BLaER1 treated with 17β-estradiol and CSF1 and Interleukin-3, amounts not matched to agents 10 nM and 100 nM (cell line): ENCODE measurements around the gene EIF2AK2.

ENCODE experiments used
- H3K27ac ChIP-seq, 11 experiments: shearing (Covaris generic); formaldehyde crosslinking; 2 replicates each; pipeline ENCODE4 v1.8.1; 2022
- H3K27me3 ChIP-seq, 11 experiments: shearing (Covaris generic); formaldehyde crosslinking; 2 replicates each; pipeline ENCODE4 v1.8.1; 2022
- H3K36me3 ChIP-seq, 11 experiments: shearing (Covaris generic); formaldehyde crosslinking; 2 replicates each; pipeline ENCODE4 v1.8.1; 2022
- H3K4me1 ChIP-seq, 10 experiments: shearing (Covaris generic); formaldehyde crosslinking; 2 replicates each; pipeline ENCODE4 v1.8.1; 2022
- H3K4me2 ChIP-seq, 11 experiments: shearing (Covaris generic); formaldehyde crosslinking; 2 replicates each; pipeline ENCODE4 v1.8.1; 2022
- H3K4me3 ChIP-seq, 10 experiments: shearing (Covaris generic); formaldehyde crosslinking; 2 replicates each; pipeline ENCODE4 v1.8.1; 2022
- H3K9ac ChIP-seq, 11 experiments: shearing (Covaris generic); formaldehyde crosslinking; 2 replicates each; pipeline ENCODE4 v1.8.1; 2022
- H3K9me3 ChIP-seq, 11 experiments: shearing (Covaris generic); formaldehyde crosslinking; replicated peaks in 1 of 11; 2 replicates each; pipeline ENCODE4 v1.8.1; 2022
- H4K20me1 ChIP-seq, 11 experiments: shearing (Covaris generic); formaldehyde crosslinking; 2 replicates each; pipeline ENCODE4 v1.8.1; 2022
- Cebpa-rat ChIP-seq, 11 experiments: shearing (Covaris generic); IDR thresholded peaks; 2 replicates each; pipeline ENCODE4 v1.8.1; 2022

Gene EIF2AK2

DNA sequence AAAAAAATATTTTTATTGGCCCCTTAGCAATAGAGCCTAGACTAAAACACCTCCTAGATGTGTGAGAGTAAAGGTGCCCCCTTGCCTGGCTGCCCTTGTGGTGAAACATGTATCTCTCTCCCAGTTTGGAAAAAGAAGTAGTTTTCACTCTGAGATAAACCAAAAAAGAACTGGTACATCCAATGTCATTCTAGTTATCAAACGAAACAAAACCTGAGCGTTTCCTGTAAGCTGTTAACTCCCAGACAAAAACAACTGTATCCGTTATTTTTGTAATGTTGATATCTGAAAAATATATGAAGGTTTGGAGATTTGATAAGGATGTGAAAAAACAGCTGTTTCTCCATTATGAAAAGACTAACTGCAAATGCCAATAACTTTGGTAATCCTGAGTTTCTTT lies 96.9 kb downstream of the EIF2AK2 start:
- peaks cover 81 to 100% (median 96%) of the 10 kb centered on the region in 11 experiments for H3K36me3 ChIP-seq
- H3K4me1 ChIP-seq: peaks cover 0 to 17% (median 0%) of the 10 kb centered on the region in 10 experiments; a peak in 3 of 20 replicates
- H3K9me3 ChIP-seq: no peaks in the 10 kb centered on the region
- no peak overlapping the region for H3K4me3 ChIP-seq
- TF ChIP-seq Cebpa-rat (IDR thresholded peaks at IDR 0.05): no peak
- no peaks in the 10 kb centered on the region for H4K20me1 ChIP-seq
- no peaks in the 10 kb centered on the region for H3K27me3 ChIP-seq
- no peak overlapping the region for H3K4me2 ChIP-seq
- H3K9ac ChIP-seq: no peak overlapping the region
- no peak overlapping the region for H3K27ac ChIP-seq

DNA sequence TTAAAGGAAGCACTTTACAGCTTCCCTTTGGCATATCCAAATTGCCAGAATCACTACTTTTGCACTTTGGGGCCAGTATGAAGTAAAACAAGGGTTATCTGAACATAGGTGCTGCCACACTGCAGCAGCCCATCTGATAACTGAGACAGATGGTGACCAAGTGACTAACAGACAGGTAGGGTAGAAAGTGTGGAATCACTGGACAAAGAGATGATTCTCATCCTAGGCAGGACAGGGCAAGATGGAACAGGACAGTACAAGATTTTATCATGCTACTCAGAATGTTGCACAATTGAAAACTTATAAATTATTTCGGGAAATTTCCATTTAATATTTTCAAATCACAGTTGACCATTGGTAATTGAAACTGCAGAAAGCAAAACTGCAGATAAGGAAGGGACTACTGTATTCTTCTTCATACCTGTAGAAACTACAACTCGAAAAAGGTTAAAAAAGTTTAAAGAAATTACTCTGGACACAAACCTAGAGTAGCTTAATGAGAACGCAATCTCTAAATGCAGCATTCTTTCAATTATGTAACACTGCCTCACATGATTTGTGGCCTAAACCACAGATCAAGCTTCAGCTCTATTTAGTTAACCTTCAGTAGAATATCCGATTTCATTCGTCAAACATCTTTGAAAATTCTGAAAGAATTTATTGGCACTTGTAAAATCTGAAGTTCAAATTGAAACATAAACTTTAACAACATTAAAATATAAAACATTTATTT lies 104.0 kb downstream of the EIF2AK2 start:
- H4K20me1 ChIP-seq: no peaks in the 10 kb centered on the region
- no peaks in the 10 kb centered on the region for H3K27me3 ChIP-seq
- no peaks in the 10 kb centered on the region for H3K4me1 ChIP-seq
- H3K4me3 ChIP-seq: no peak overlapping the region
- H3K36me3 ChIP-seq: peaks cover 61 to 100% (median 85%) of the 10 kb centered on the region in 11 experiments
- no peak overlapping the region for H3K27ac ChIP-seq
- no peak for TF ChIP-seq Cebpa-rat (IDR thresholded peaks at IDR 0.05)
- H3K9ac ChIP-seq: no peak overlapping the region
- no peaks in the 10 kb centered on the region for H3K9me3 ChIP-seq
- H3K4me2 ChIP-seq: no peak overlapping the region
